ENCODE data around the gene WFDC1.
A peak's percentile ranks its signal among the peaks of the same experiment; 100 is the strongest.
"Not testable (repeated sequence)": the region's sequence is repeated elsewhere in the genome, so short reads cannot be mapped to it uniquely, and the experiment has no call there.

WFDC1 gene

GRCh38 chr16:84330685-84331050 is 36.0 kb downstream of the WFDC1 start:
- no peak for DNase-seq

GRCh38 chr16:84331998-84332780 is 37.5 kb downstream of the WFDC1 start:
- no peak for DNase-seq

GRCh38 chr16:84332975-84333684 is 38.5 kb downstream of the WFDC1 start:
- no peak for DNase-seq

GRCh38 chr16:84334058-84334457 is 39.4 kb downstream of the WFDC1 start:
- no peak for DNase-seq

GRCh38 chr16:84334482-84334881 is 39.8 kb downstream of the WFDC1 start:
- no peak for DNase-seq

- DNase-seq = not testable (repeated sequence)
Measured at GRCh38 chr16:84337236-84337635, 42.6 kb downstream of the WFDC1 start.

- DNase-seq = no peak
Measured at GRCh38 chr16:84339311-84339710, 44.6 kb downstream of the WFDC1 start.

- no peak for DNase-seq
Measured at GRCh38 chr16:84339766-84340165, 45.1 kb downstream of the WFDC1 start.

GRCh38 chr16:84340325-84341040 is 45.8 kb downstream of the WFDC1 start:
- no peak for DNase-seq

GRCh38 chr16:84341528-84342295 is 47.0 kb downstream of the WFDC1 start:
- no peak for DNase-seq

- DNase-seq = not testable (repeated sequence)
Measured at GRCh38 chr16:84343800-84344199, 49.1 kb downstream of the WFDC1 start.

- DNase-seq = no peak
Measured at GRCh38 chr16:84344781-84345180, 50.1 kb downstream of the WFDC1 start.

- no peak for DNase-seq
Measured at GRCh38 chr16:84347161-84347560, 52.5 kb downstream of the WFDC1 start.

GRCh38 chr16:84348386-84348888 is 53.8 kb downstream of the WFDC1 start:
- DNase-seq = no peak

GRCh38 chr16:84349862-84350684 is 55.4 kb downstream of the WFDC1 start:
- no peak for DNase-seq

- no peak for DNase-seq
Measured at GRCh38 chr16:84350685-84351400, 56.2 kb downstream of the WFDC1 start.

GRCh38 chr16:84351630-84352029 is 57.0 kb downstream of the WFDC1 start:
- DNase-seq = no peak

- no peak for DNase-seq
Measured at GRCh38 chr16:84354306-84354705, 59.6 kb downstream of the WFDC1 start.

- DNase-seq = no peak
Measured at GRCh38 chr16:84355149-84355548, 60.5 kb downstream of the WFDC1 start.

- no peak for DNase-seq
Measured at GRCh38 chr16:84356176-84356575, 61.5 kb downstream of the WFDC1 start.

- DNase-seq = peak; percentile 49
Measured at GRCh38 chr16:84356591-84357116, 62.0 kb downstream of the WFDC1 start.
